Astrocyte of the cerebellum (primary cell): ENCODE data around the gene POLR2A.

Experiments
- DNase-seq: peaks from one replicate; pipeline ENCODE4 v3.0.0-alpha.2; 2011; ENCODE audit warnings: low read depth
- H3K4me3 ChIP-seq: 2 replicates; pipeline ENCODE4 v1.5.1; 2011; ENCODE audit warnings: mild to moderate bottlenecking, low read depth, low read length, moderate library complexity
- in situ Hi-C: cut with HindIII; loops from 2 replicates; pipeline ENCODE4 v1.10.0; 2017; ENCODE audit warnings: low sequenced_read_pairs
- TF ChIP-seq, protein P1 (sequence below): IDR thresholded peaks from 2 replicates; pipeline ENCODE4 v1.5.1; 2012; ENCODE audit warnings: low read length, low read depth, moderate library complexity, mild to moderate bottlenecking; ENCODE audit errors: missing control alignments

Gene POLR2A

DNA sequence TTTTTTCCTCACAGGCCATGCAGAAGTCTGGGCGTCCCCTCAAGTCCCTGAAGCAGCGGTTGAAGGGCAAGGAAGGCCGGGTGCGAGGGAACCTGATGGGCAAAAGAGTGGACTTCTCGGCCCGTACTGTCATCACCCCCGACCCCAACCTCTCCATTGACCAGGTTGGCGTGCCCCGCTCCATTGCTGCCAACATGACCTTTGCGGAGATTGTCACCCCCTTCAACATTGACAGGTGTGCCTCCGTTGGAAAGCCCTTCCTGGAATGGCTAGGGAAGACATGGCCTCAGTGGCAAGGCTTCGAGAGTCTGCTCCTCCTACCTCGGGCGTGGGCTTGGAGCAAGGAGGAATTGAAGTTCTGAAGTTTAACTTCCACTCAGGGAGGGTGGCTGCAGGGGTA lies 13.5 kb downstream of the POLR2A start:
- TF ChIP-seq, protein P1, sequence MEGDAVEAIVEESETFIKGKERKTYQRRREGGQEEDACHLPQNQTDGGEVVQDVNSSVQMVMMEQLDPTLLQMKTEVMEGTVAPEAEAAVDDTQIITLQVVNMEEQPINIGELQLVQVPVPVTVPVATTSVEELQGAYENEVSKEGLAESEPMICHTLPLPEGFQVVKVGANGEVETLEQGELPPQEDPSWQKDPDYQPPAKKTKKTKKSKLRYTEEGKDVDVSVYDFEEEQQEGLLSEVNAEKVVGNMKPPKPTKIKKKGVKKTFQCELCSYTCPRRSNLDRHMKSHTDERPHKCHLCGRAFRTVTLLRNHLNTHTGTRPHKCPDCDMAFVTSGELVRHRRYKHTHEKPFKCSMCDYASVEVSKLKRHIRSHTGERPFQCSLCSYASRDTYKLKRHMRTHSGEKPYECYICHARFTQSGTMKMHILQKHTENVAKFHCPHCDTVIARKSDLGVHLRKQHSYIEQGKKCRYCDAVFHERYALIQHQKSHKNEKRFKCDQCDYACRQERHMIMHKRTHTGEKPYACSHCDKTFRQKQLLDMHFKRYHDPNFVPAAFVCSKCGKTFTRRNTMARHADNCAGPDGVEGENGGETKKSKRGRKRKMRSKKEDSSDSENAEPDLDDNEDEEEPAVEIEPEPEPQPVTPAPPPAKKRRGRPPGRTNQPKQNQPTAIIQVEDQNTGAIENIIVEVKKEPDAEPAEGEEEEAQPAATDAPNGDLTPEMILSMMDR, result no peak
- in situ Hi-C loops, result no loop called here
- H3K4me3 ChIP-seq, result no peak overlapping the region
- no peak for DNase-seq

DNA sequence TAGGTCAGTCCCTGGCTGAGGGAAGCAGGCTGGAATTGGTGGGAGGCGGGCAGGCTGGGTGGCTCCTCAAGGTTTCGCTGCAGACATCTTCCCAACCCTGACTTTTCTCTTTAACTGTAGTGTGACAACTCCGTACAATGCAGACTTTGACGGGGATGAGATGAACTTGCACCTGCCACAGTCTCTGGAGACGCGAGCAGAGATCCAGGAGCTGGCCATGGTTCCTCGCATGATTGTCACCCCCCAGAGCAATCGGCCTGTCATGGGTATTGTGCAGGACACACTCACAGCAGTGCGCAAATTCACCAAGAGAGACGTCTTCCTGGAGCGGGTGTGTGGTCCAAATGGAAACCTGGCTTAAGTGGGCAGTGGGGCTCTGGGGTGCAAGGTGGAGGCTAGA lies 15.0 kb downstream of the POLR2A start:
- DNase-seq, result no peak
- TF ChIP-seq, protein P1, result no peak
- in situ Hi-C loops, result no loop called here
- H3K4me3 ChIP-seq, result no peak overlapping the region

DNA sequence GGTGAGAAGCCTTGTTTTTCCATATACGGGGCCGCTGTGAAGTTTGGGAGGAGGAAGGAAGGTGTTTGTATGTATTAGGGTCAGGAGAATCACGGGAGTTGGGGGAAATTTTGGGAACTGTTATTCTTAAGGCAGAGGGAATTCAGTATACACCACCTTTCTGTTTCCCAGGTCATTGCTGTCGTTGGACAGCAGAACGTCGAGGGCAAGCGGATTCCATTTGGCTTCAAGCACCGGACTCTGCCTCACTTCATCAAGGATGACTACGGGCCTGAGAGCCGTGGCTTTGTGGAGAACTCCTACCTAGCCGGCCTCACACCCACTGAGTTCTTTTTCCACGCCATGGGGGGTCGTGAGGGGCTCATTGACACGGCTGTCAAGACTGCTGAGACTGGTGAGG lies 17.6 kb downstream of the POLR2A start:
- TF ChIP-seq, protein P1, result no peak
- in situ Hi-C loops, result no loop called here

DNA sequence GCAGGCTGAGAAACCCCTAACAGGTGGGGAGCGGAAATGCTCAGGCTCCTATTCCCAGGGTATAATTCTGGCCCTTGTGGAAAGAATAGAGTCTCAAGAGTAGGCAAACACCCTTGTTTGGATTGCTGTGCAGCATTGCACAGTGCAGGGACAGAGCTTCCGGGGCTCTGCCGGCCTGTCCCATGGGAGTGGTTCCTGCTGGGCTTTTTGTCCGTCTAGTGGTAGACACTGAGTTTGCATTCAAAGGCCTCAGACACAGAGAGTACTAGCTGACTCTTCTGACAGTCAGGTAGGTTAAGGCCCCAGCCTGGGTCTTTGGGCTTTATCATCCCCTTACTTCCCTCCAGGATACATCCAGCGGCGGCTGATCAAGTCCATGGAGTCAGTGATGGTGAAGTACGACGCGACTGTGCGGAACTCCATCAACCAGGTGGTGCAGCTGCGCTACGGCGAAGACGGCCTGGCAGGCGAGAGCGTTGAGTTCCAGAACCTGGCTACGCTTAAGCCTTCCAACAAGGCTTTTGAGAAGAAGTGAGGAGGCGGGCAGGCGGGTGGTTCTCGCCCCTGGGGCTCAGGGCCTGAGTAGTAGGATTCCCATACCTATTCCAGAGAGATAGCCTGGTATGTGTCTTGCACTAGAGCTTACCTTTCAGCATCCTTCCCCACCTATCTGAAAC lies 18.1 kb downstream of the POLR2A start:
- H3K4me3 ChIP-seq, result no peak overlapping the region
- in situ Hi-C loops, result no loop called here
- TF ChIP-seq, protein P1, result no peak
- DNase-seq, result no peak

More for the DNA sequence above, 17.6 kb downstream of the POLR2A start:
- H3K4me3 ChIP-seq, result no peak overlapping the region
- DNase-seq, result no peak

DNA sequence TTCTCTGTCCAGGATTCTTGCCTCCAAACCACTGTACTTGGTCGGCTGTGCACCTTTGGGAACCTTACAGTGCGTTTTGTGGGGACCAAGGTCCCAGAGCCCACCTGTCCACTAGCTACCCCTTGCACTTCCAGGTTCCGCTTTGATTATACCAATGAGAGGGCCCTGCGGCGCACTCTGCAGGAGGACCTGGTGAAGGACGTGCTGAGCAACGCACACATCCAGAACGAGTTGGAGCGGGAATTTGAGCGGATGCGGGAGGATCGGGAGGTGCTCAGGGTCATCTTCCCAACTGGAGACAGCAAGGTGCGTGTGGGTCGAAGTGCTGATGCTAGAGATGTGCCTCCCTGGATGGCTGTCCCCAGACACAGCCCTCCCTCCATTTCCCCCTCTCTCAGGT lies 18.8 kb downstream of the POLR2A start:
- no peak for DNase-seq
- in situ Hi-C loops, result no loop called here
- H3K4me3 ChIP-seq, result no peak overlapping the region
- TF ChIP-seq, protein P1, result peak; percentile 34

DNA sequence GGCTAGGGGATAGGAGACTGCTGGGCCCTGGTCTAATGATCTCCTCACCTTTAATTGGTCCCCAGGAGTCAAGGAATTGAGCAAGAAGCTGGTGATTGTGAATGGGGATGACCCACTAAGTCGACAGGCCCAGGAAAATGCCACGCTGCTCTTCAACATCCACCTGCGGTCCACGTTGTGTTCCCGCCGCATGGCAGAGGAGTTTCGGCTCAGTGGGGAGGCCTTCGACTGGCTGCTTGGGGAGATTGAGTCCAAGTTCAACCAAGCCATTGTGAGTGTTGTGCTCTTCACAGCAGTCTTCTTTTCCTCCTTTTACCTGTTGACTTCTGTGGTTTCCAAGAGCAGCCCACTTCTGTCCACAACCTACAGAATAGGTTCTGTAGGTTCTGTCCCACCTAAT lies 19.4 kb downstream of the POLR2A start:
- TF ChIP-seq, protein P1, result no peak
- in situ Hi-C loops, result no loop called here
- no peak overlapping the region for H3K4me3 ChIP-seq
- DNase-seq, result no peak

DNA sequence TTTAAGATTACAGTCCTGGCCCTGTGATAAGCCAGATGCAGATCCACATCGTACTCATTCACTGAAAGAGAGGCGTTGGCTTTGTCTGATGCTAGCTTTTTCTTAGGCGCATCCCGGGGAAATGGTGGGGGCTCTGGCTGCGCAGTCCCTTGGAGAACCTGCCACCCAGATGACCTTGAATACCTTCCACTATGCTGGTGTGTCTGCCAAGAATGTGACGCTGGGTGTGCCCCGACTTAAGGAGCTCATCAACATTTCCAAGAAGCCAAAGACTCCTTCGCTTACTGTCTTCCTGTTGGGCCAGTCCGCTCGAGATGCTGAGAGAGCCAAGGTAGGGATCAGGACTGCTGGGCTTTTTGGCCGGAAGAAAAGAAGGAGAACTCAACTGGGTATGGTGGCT lies 24.0 kb downstream of the POLR2A start:
- TF ChIP-seq, protein P1, result no peak
- no peak overlapping the region for H3K4me3 ChIP-seq

More for the DNA sequence above, 24.0 kb downstream of the POLR2A start:
- in situ Hi-C loops, result no loop called here
- DNase-seq, result no peak
